Activated CD8-positive, alpha-beta memory T cell treated with anti-CD3 and anti-CD28 coated beads, Interleukin-2, amount 10 ng/mL, durations not matched to agents 7 days and 5 days (primary cell): ENCODE results near the gene B3GALNT2. TPM values are rescaled to one million over a fixed set of nuclear protein-coding genes. Genes with fewer than 3 reads are reported as not detected.

Source experiments
- ATAC-seq: fragments of 150-1000 bp; cut with Tn5 transposase; one replicate; pipeline ENCODE4 v1.10.0; 2021; ENCODE audit warnings: moderate library complexity
- CTCF ChIA-PET: fragments of 350-600 bp; sonication (Branson Sonifier 250); formaldehyde crosslinking; loops from one replicate; lab custom pipeline; 2021; ENCODE audit warnings: antibody characterized with exemption; lab: Charles Lee
- DNase-seq: peaks from one replicate; pipeline ENCODE4 v3.0.0-alpha.2; 2020
- H3K27ac Mint-ChIP-seq: one replicate; pipeline ENCODE4 v1.8.0; 2021; ENCODE audit warnings: mild to moderate bottlenecking, mixed read lengths
- H3K27me3 Mint-ChIP-seq: one replicate; pipeline ENCODE4 v1.8.0; 2021; ENCODE audit warnings: mixed read lengths
- H3K36me3 Mint-ChIP-seq: one replicate; pipeline ENCODE4 v1.8.0; 2021; ENCODE audit warnings: mild to moderate bottlenecking, mixed read lengths
- H3K4me1 Mint-ChIP-seq: one replicate; pipeline ENCODE4 v1.8.0; 2021; ENCODE audit warnings: mixed read lengths
- H3K4me3 Mint-ChIP-seq: one replicate; pipeline ENCODE4 v1.8.0; 2021; ENCODE audit warnings: mild to moderate bottlenecking, moderate library complexity, mixed read lengths
- H3K9me3 Mint-ChIP-seq: one replicate; pipeline ENCODE4 v1.8.0; 2022; ENCODE audit warnings: low read depth, mixed read lengths
- total RNA-seq, 2 experiments: library from RNA; stranded (reverse); gene quantifications; one replicate each; pipeline ENCODE4 v1.2.3, GENCODE V29; 2021

Gene B3GALNT2
- total RNA-seq, 2 experiments from 2014 or later: 13.5 to 14.6 TPM

DNA sequence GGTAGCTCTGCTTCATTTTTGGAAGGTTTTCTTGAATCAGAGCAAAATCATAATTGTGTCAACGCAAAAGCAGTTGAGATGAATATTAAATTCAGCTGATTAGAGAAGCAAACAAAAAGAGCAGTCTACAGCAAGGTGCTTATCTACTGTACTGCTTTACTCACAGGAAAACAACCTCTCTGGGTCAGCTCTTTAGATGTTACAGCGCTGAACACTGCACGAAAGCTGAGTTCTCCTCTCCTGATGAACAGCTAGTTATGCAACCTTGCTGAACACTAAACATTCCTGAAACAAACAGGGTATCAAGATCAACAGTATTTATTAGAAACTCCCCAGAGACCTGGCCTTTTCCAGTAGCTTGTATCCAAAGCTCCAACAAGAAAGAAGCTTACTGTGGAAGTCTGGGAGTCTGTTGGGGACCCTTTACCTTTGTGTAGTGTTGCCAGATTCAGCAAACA, 95.7 kb downstream of the B3GALNT2 start:
- CTCF ChIA-PET: interaction anchor here (0.6 to 1.8 kb wide), 5 partner anchors 8 to 922 kb away, joined by 3 to 7 read pairs (median 3); no protein-coding TSS in a partner anchor
- no peak overlapping the region for H3K4me3 Mint-ChIP-seq
- H3K27ac Mint-ChIP-seq: no peak overlapping the region
- H3K9me3 Mint-ChIP-seq: no peaks in the 10 kb centered on the region
- H3K4me1 Mint-ChIP-seq: peaks cover 1% of the 10 kb centered on the region
- no peaks in the 10 kb centered on the region for H3K27me3 Mint-ChIP-seq
- peaks cover 1% of the 10 kb centered on the region for H3K36me3 Mint-ChIP-seq
- ATAC-seq: no peak
- DNase-seq: no peak

DNA sequence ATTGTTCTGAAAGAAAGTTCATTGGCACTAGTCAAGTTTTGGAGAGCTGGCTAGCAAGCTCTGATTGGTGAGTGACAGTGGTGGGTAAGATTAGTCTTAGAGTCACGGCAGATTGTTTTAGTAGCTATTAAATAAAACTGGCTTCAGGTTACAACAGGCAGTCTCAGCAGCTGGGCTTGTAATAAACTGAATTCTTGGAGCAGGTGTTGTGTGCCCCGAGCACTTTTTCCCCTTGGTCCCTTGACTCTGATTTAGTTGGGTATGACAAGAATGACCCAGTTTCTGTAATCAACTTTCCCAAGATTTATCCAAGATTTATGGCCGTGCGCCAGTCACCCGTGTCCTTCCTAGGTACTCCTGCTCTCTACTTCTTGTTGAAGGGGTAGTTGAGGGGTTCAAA, 96.8 kb downstream of the B3GALNT2 start:
- Mint-ChIP-seq H3K36me3 (peaks cover 2% of the 10 kb centered on the region), H3K27ac (no peak overlapping the region), H3K9me3 (no peaks in the 10 kb centered on the region), H3K27me3 (no peaks in the 10 kb centered on the region), H3K4me1 (peaks cover 1% of the 10 kb centered on the region), H3K4me3 (no peak overlapping the region)
- CTCF ChIA-PET: interaction anchor here (0.9 to 1.8 kb wide), 2 partner anchors 9 to 39 kb away, joined by 3 to 7 read pairs; no protein-coding TSS in a partner anchor
- DNase-seq: no peak
- no peak for ATAC-seq

DNA sequence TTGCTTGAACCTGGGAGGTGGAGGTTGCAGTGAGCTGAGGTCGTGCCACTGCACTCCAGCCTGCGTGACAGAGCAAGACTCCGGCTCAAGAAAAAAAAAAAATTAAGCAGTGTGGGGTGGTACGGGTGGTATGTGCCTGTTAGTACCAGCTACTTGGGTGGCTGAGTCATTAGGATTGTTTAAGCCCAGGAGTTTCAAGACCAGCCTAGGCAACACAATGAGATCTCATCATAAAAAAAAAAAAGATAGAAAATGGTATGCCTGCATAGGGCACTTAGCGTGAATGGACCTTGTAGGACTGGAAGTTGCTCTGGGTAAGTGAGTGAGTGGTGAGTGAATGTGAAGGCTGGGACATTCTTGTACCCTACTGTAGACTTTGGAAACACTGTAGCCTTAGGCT, 100.1 kb downstream of the B3GALNT2 start:
- Mint-ChIP-seq H3K27ac (no peak overlapping the region), H3K4me1 (no peaks in the 10 kb centered on the region), H3K36me3 (peaks cover 2% of the 10 kb centered on the region), H3K9me3 (no peaks in the 10 kb centered on the region), H3K4me3 (no peak overlapping the region), H3K27me3 (no peaks in the 10 kb centered on the region)
- DNase-seq (no peak), ATAC-seq (no peak)
- CTCF ChIA-PET: no interaction called here

GRCh38 chr1:235403593-235403992, 100.7 kb downstream of the B3GALNT2 start:
- Mint-ChIP-seq H3K36me3 (peaks cover 2% of the 10 kb centered on the region), H3K27ac (no peak overlapping the region), H3K4me1 (no peaks in the 10 kb centered on the region), H3K27me3 (no peaks in the 10 kb centered on the region), H3K4me3 (no peak overlapping the region), H3K9me3 (no peaks in the 10 kb centered on the region)
- CTCF ChIA-PET: no interaction called here
- ATAC-seq (no peak), DNase-seq (no peak)

GRCh38 chr1:235402457-235403200, 101.6 kb downstream of the B3GALNT2 start:
- no peak for DNase-seq
- no peak overlapping the region for H3K4me3 Mint-ChIP-seq
- CTCF ChIA-PET: interaction anchor here (0.6 kb wide), 1 partner anchor 310 kb away, joined by 6 read pairs; no protein-coding TSS in a partner anchor
- no peak for ATAC-seq
- H3K27me3 Mint-ChIP-seq: no peaks in the 10 kb centered on the region
- H3K9me3 Mint-ChIP-seq: no peaks in the 10 kb centered on the region
- H3K36me3 Mint-ChIP-seq: peaks cover 2% of the 10 kb centered on the region
- peaks cover 2% of the 10 kb centered on the region for H3K4me1 Mint-ChIP-seq
- no peak overlapping the region for H3K27ac Mint-ChIP-seq

- Mint-ChIP-seq H3K9me3 (no peaks in the 10 kb centered on the region), H3K36me3 (peaks cover 2% of the 10 kb centered on the region), H3K27ac (no peak overlapping the region), H3K4me1 (peaks cover 2% of the 10 kb centered on the region), H3K27me3 (no peaks in the 10 kb centered on the region), H3K4me3 (no peak overlapping the region)
- ATAC-seq (no peak), DNase-seq (no peak)
- CTCF ChIA-PET: no interaction called here
Measured at GRCh38 chr1:235401251-235401650, 103.0 kb downstream of the B3GALNT2 start.

Other genes with a start within 250 kb of the B3GALNT2 start
- gene ARID4B, start 176.3 kb downstream of the B3GALNT2 start, total RNA-seq: 10 to 100 TPM; 43.3 to 61.0 TPM
- gene GGPS1, start 175.9 kb downstream of the B3GALNT2 start, total RNA-seq: 10 to 100 TPM; 22.7 to 23.9 TPM
- gene TBCE, start 137.0 kb downstream of the B3GALNT2 start, total RNA-seq: 10 to 100 TPM; 27.4 to 30.2 TPM
- 1 to 10 TPM in 1 of 2 experiments, under 1 TPM in 1; 0.53 to 4.7 TPM for gene GNG4, start 145.3 kb upstream of the B3GALNT2 start, total RNA-seq